AG09309 (cell line): ENCODE results near the gene GJC2.

Experiments used
- DNase-seq: peaks from one replicate; pipeline ENCODE4 v3.0.0-alpha.2; 2010; ENCODE audit warnings: low read depth
- H3K4me3 ChIP-seq: 2 replicates; pipeline ENCODE4 v1.5.1; 2011; ENCODE audit warnings: mild to moderate bottlenecking, low read depth, low read length, moderate library complexity; ENCODE audit not compliant: control insufficient read depth
- TF ChIP-seq, protein P1 (sequence below): IDR thresholded peaks from 2 replicates; pipeline ENCODE4 v1.5.1; 2011; ENCODE audit warnings: mild to moderate bottlenecking, low read depth, low read length, inconsistent platforms; ENCODE audit not compliant: insufficient read depth, control insufficient read depth; ENCODE audit errors: missing control alignments

The GJC2 gene

GRCh38 chr1:228174482-228175315 is 25.0 kb downstream of the GJC2 start:
- no peak overlapping the region for H3K4me3 ChIP-seq
- TF ChIP-seq, protein P1, sequence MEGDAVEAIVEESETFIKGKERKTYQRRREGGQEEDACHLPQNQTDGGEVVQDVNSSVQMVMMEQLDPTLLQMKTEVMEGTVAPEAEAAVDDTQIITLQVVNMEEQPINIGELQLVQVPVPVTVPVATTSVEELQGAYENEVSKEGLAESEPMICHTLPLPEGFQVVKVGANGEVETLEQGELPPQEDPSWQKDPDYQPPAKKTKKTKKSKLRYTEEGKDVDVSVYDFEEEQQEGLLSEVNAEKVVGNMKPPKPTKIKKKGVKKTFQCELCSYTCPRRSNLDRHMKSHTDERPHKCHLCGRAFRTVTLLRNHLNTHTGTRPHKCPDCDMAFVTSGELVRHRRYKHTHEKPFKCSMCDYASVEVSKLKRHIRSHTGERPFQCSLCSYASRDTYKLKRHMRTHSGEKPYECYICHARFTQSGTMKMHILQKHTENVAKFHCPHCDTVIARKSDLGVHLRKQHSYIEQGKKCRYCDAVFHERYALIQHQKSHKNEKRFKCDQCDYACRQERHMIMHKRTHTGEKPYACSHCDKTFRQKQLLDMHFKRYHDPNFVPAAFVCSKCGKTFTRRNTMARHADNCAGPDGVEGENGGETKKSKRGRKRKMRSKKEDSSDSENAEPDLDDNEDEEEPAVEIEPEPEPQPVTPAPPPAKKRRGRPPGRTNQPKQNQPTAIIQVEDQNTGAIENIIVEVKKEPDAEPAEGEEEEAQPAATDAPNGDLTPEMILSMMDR: no peak
- DNase-seq: no peak

DNA sequence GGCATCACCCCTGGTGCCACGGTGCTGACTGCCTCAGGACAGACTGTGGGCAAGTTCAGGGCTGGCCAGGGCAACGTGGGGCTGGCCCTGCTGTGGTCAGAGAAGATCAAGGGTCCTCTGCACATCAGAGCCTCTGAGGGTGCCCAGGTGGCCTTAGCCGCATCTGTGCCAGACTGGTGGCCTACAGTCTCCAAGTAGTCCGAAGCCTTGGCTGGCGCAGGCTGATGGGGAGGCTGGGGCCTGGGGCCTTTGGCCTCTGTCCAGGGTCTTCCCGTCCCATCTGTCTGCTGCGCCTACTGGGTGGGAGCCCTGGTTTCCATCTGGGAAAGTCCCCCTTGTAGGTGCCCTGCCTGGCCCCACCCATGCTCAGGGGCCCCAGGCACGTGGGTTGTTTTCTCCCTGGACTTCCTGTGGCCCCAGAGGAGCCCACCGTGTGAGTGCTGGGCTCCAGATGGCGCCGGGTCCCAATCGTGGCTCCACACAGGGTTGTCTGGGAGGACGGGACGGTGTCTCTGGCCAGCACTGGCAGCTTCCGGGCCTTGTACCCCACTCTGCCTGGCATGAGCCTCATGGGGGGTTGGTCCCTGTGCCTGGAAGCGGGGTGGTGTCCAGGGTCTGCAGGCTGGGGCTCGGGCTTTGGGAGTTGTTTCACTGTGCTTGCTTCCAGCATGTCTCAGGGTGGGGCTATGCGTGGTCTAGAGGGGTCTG is 25.7 kb downstream of the GJC2 start:
- TF ChIP-seq, protein P1: no peak
- DNase-seq: no peak

GRCh38 chr1:228176024-228176395 is 26.3 kb downstream of the GJC2 start:
- TF ChIP-seq, protein P1: no peak
- no peak for DNase-seq
- H3K4me3 ChIP-seq: no peak overlapping the region

More for the DNA sequence above, 25.7 kb downstream of the GJC2 start:
- H3K4me3 ChIP-seq: no peak overlapping the region

- no peak overlapping the region for H3K4me3 ChIP-seq
- DNase-seq: no peak
- TF ChIP-seq, protein P1: no peak
Measured at GRCh38 chr1:228176461-228177182, 26.9 kb downstream of the GJC2 start.

- TF ChIP-seq, protein P1: no peak
- no peak for DNase-seq
- H3K4me3 ChIP-seq: no peak overlapping the region
Measured at GRCh38 chr1:228177183-228177475, 27.4 kb downstream of the GJC2 start.
